Naive B cell (primary cell): ENCODE measurements around the gene MYO1F. TPM values are rescaled to one million over a fixed set of nuclear protein-coding genes. Genes with fewer than 3 reads are reported as not detected.
"Not testable (repeated sequence)": the region's sequence is repeated elsewhere in the genome, so short reads cannot be mapped to it uniquely, and the experiment has no call there.

Experiments used
- ATAC-seq, 2 donors: fragments of 150-1000 bp; cut with Tn5 transposase; 2 replicates each; pipeline ENCODE4 v1.10.0; 2021; ENCODE audit warnings: low read depth in 2 of 2, mild to moderate bottlenecking in 2 of 2, moderate library complexity in 2 of 2
- DNase-seq: peaks from one replicate; pipeline ENCODE4 v3.0.0; 2022
- H3K27ac Mint-ChIP-seq, 6 donors: one replicate each; pipeline ENCODE4 v1.8.0; 2020 to 2022; ENCODE audit warnings: mild to moderate bottlenecking in 6 of 6, mixed read lengths in 6 of 6, moderate library complexity in 5 of 6, inconsistent platforms in 2 of 6
- H3K27me3 Mint-ChIP-seq, 3 donors: one replicate each; pipeline ENCODE4 v1.8.0; 2021 to 2022; ENCODE audit warnings: mixed read lengths in 3 of 3, mild to moderate bottlenecking in 1 of 3
- H3K36me3 Mint-ChIP-seq, 2 donors: one replicate each; pipeline ENCODE4 v1.8.0; 2020 to 2022; ENCODE audit warnings: mixed read lengths in 2 of 2, inconsistent platforms in 1 of 2, mild to moderate bottlenecking in 1 of 2
- H3K4me1 Mint-ChIP-seq, 3 donors: one replicate each; pipeline ENCODE4 v1.8.0; 2020 to 2022; ENCODE audit warnings: mixed read lengths in 3 of 3, inconsistent platforms in 1 of 3, mild to moderate bottlenecking in 1 of 3, moderate library complexity in 1 of 3
- H3K4me3 Mint-ChIP-seq, 8 donors: one replicate each; pipeline ENCODE4 v1.8.0; 2020 to 2022; ENCODE audit warnings: mild to moderate bottlenecking in 8 of 8, mixed read lengths in 8 of 8, moderate library complexity in 8 of 8, inconsistent platforms in 2 of 8
- H3K9me3 Mint-ChIP-seq, 7 donors: one replicate each; pipeline ENCODE4 v1.8.0; 2020 to 2022; ENCODE audit warnings: mixed read lengths in 7 of 7, mild to moderate bottlenecking in 5 of 7, inconsistent platforms in 2 of 7, moderate library complexity in 1 of 7
- polyA plus RNA-seq, 6 donors: library from polyadenylated mRNA; unstranded; fragments of 300-500 nt; fragmentation: Illumina TruSeq; gene quantifications; one replicate each; pipeline ENCODE4 v1.2.3, GENCODE V29; 2021; ENCODE audit warnings: low read depth in 6 of 6

The MYO1F gene
- polyA plus RNA-seq, 6 donors from 2014 or later, result 7.2 to 24.4 (median 9.6) TPM

DNA sequence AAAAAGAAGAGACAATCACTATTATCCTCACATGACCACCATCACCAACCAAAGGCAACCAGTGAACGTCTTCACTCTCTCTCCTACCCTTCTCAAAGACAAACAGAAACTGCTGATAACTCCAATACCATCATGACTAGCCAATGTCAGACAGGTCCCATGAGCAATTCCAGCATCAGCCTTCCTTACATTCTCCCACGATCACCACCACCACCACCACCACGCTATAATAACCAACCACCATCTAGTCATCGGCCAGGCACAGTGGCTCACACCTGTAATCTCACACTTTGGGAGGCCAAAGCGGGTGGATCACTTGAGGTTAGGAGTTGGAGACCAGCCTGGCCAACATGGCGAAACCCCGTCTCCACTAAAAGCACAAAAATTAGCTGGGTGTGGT, 3.9 kb downstream of the MYO1F start:
- no peak for DNase-seq
- peak overlapping the region in 1 of 6 donors; percentile 31 for H3K27ac Mint-ChIP-seq
- peak overlapping the region in 1 of 8 donors; percentile 82 for H3K4me3 Mint-ChIP-seq
- ATAC-seq, result no peak
- no peaks in the 10 kb centered on the region for H3K27me3 Mint-ChIP-seq
- peaks cover 54 to 87% (median 81%) of the 10 kb centered on the region in 3 donors for H3K4me1 Mint-ChIP-seq
- H3K9me3 Mint-ChIP-seq, result peaks cover 0 to 4% (median 0%) of the 10 kb centered on the region in 7 donors
- H3K36me3 Mint-ChIP-seq, result no peaks in the 10 kb centered on the region

DNA sequence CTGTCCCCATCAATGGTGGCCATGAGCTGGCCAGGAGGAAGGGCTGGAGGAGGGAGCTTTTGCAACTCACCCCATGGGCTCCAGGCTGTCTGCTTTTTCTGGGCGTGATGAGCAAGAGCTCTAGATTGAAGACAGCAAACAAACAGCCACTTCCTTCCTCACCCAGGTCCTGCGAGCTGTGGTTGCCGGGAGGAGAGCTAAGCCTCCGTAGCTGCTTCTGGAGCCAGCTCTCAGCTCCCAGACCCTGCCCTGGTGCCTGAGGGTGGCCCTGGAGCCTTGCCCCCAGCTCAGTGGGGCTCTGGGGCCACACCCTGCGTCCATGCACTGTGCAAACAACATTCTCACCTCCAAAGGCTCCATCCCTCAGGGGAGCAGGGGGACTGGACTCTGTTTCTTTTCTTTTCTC, 6.2 kb downstream of the MYO1F start:
- ATAC-seq, result peak; percentile 27 to 38
- peaks cover 0 to 4% (median 0%) of the 10 kb centered on the region in 7 donors for H3K9me3 Mint-ChIP-seq
- H3K4me1 Mint-ChIP-seq, result peaks cover 40 to 67% (median 62%) of the 10 kb centered on the region in 3 donors
- no peak for DNase-seq
- no peaks in the 10 kb centered on the region for H3K27me3 Mint-ChIP-seq
- H3K36me3 Mint-ChIP-seq, result no peaks in the 10 kb centered on the region
- H3K4me3 Mint-ChIP-seq, result peak overlapping the region in 4 of 8 donors; percentile 20 to 74 (median 48)
- H3K27ac Mint-ChIP-seq, result peak overlapping the region in 3 of 6 donors; percentile 47 to 82 (median 65)

DNA sequence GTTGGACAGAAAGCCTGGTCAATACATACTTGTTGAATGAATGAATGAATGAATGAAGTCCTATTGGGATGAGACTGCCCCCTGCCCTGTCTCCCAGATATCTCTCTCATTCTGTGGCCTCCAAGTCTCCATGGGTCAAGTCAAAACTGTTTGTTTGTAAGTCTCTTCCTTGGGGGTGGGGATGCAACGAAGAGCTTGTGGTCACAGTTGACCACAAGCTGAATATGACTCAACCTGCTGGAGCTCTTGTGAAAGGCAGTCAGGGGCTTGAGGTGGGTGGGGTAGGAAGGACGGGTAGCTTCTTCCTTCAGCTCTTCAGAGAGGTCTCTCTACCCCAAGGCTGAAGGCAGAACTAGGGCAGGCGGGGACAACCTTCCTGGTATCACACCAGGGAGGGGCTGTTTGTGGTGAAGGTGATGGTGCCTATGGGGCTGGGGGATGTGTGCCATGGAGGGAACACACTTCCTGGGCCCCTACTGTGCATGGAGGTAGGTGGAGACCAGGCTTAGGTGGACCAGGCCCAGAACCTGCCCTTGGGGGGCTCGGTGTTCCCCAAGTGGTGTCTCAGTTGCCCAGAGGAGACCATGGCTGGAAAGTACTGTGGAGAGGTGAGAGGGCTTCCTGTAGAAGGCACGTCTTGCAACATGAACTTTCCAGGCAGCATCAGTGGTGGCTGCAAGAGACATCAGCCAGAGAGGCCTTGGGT, 8.0 kb downstream of the MYO1F start:
- H3K27ac Mint-ChIP-seq, result peak overlapping the region in 2 of 6 donors; percentile 4 to 79

DNA sequence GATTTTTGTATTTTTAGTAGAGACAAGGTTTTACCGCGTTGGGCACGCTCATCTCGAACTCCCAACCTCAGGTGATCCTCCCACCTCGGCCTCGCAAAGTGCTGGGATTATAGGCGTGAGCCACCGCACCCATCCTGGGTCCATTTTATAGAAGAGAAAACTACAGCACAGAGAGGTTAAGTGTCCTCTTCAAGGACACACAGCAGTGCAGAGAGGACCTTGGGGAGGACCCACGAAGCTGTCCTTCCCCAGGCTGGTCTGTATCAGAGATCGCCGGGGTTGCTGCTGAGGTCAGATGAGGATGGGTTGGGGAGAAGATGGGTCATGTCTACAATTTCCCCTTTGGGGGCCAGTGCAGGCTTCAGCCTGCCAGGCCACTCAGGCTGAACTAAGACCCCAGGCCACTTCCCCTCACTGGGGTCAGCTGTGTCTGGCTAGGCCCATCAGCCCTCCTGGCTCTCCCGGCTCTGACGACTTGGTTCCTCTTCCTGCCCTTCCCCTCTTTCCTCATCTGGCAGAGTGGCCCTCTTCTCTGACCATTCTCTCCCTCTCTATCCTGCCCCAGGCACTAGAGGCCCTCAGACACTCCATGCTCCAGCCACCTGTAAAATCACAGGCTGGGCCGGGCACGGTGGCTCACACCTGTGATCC, 9.6 kb downstream of the MYO1F start:
- no peak overlapping the region for H3K27ac Mint-ChIP-seq
- H3K27me3 Mint-ChIP-seq, result no peaks in the 10 kb centered on the region
- DNase-seq (no peak), ATAC-seq (no peak)
- H3K4me1 Mint-ChIP-seq, result peaks cover 29 to 47% (median 34%) of the 10 kb centered on the region in 3 donors
- H3K9me3 Mint-ChIP-seq, result no peaks in the 10 kb centered on the region
- no peaks in the 10 kb centered on the region for H3K36me3 Mint-ChIP-seq
- H3K4me3 Mint-ChIP-seq, result no peak overlapping the region

More for the DNA sequence above, 8.0 kb downstream of the MYO1F start:
- Mint-ChIP-seq H3K4me3 (peak overlapping the region in 4 of 8 donors; percentile 23 to 77 (median 35)), H3K27me3 (no peaks in the 10 kb centered on the region), H3K36me3 (no peaks in the 10 kb centered on the region), H3K9me3 (peaks cover 0 to 4% (median 0%) of the 10 kb centered on the region in 7 donors), H3K4me1 (peaks cover 38 to 57% (median 48%) of the 10 kb centered on the region in 3 donors)
- peak; percentile 25 to 35 for ATAC-seq
- no peak for DNase-seq

DNA sequence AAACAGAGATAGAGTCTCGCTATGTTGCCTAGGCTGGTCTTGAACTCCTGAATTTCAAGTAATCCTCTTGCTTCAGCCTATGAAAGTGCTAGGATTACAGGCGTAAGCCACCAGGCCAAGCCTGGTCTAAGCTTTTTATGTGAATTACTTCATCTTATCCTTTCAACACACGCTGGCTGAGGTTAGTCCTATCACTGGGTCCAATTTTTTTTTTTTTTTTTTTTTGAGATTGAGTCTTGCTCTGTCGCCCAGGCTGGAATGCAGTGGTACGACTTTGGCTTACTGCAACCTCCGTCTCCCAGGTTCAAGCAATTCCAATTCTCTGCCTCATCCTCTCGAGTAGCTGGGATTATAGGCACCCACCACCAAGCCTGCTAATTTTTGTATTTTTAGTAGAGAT, 10.4 kb downstream of the MYO1F start:
- no peak overlapping the region for H3K4me3 Mint-ChIP-seq
- ATAC-seq, result no peak
- H3K4me1 Mint-ChIP-seq, result peaks cover 25 to 41% (median 26%) of the 10 kb centered on the region in 3 donors

DNA sequence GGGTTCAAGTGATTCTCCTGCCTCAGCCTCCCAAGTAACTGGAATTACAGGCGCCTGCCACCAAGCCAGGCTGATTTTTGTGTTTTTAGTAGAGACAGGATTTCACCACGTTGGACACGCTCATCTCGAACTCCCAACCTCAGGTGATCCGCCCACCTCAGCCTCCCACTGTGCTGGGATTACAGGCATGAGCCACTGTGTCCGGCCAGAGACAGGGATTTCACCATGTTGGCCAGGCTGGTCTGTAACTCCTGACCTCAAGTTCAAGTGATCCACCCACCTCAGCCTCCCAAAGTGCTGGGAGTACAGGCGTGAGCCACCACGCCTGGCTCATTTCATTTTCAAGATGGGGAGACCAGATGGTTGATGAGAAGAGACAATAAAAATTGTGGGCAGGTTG, 12.4 kb downstream of the MYO1F start:
- DNase-seq, H3K9me3 Mint-ChIP-seq, H3K36me3 Mint-ChIP-seq, H3K27me3 Mint-ChIP-seq, H3K4me3 Mint-ChIP-seq, ATAC-seq: not testable (repeated sequence)
- Mint-ChIP-seq H3K4me1 (peaks cover 24 to 30% (median 26%) of the 10 kb centered on the region in 3 donors), H3K27ac (peak overlapping the region in 2 of 6 donors; percentile 60 to 75)

More for the DNA sequence above, 10.4 kb downstream of the MYO1F start:
- no peak for DNase-seq
- Mint-ChIP-seq H3K9me3 (no peaks in the 10 kb centered on the region), H3K27me3 (no peaks in the 10 kb centered on the region), H3K36me3 (no peaks in the 10 kb centered on the region), H3K27ac (no peak overlapping the region)

DNA sequence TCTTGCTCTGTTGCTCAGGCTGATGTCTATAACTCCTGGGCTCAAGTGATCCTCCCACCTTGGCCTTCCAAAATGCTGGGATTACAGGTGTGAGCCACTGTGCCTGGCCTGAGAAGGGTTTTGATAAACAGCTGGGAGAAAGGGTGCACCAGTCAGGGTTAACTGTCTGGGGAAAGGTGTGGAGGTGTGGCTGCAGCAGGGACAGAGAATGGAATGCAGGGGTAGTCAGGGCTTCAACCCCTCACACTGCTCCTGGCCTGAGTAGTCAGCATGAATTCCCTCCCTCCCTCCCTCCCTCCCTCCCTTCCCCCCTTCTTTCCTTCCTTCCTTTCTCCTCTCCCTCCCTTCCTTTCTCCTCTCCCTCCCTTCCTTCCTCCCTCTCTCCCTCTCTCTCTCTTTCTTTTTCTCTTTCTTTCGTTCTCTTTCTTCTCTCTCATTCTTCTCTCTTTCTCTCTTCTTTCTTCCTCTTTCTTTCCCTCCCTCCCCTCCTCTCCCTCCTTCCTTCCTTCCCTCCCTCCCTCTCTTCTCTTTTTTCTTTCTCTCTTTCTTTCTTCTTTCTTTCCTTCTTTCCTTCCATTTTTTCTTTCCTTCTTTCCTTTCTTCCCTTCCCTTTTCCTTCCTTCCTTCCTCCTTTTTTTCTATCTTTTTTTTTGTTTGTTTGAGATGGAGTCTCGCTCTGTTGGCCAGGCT, 16.0 kb downstream of the MYO1F start:
- Mint-ChIP-seq H3K9me3 (no peaks in the 10 kb centered on the region), H3K4me3 (no peak overlapping the region), H3K27ac (peak overlapping the region in 3 of 6 donors; percentile 30 to 60 (median 56)), H3K27me3 (no peaks in the 10 kb centered on the region), H3K36me3 (no peaks in the 10 kb centered on the region), H3K4me1 (peaks cover 23 to 27% (median 26%) of the 10 kb centered on the region in 3 donors)
- no peak for ATAC-seq
- no peak for DNase-seq

DNA sequence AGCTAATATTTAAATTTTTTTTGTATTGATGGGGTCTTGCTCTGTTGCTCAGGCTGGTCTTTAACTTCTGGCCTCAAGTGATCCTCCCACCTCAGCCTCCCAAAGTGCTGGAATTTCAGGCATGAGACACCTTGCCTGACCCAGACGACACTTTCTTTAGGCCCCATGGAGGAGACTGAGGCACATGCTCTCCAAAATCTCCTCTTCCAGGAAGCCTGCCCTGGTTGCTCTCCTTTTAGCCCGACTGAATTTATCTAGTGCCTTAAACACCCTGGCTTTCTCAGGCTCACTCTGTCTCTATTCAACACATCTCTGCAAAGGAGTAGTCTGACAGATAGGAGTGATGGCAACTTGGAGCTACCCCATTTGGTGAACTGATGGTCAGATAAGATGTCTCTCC, 18.9 kb downstream of the MYO1F start:
- peaks cover 14 to 22% (median 18%) of the 10 kb centered on the region in 3 donors for H3K4me1 Mint-ChIP-seq
- peaks cover 0 to 10% of the 10 kb centered on the region in 2 donors for H3K36me3 Mint-ChIP-seq
- no peaks in the 10 kb centered on the region for H3K9me3 Mint-ChIP-seq
- no peak for ATAC-seq
- no peak overlapping the region for H3K4me3 Mint-ChIP-seq
- H3K27me3 Mint-ChIP-seq, result no peaks in the 10 kb centered on the region
- peak overlapping the region in 3 of 6 donors; percentile 15 to 85 (median 78) for H3K27ac Mint-ChIP-seq
- no peak for DNase-seq

DNA sequence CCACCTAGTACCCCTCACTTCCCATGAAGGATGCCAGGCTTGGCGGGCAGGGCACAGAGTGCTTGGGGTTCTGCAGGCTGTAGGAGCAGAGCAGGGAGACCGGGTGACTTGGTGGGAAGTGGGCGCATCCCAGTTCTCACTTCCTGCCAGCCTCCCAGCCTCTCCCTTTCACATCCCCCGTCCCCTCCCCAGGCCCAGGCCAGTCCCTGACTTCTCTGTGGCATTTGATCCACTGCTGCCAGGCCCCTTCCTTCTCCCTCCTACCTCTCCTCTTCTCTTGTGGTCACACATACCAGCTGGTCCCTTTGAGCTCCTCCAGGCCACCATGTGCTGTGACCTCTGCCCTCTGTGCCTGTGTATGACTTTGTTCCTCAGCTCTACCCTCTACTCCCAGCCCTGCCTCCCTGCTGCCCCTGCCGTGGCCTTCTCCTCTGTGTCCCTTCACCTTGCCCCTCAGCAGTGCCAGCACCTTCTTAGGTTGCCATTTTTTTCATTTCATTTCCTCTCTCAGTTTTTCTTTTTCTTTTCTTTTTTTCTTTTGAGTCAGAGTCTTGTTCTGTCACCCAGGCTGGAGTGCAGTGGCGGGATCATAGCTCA, 19.5 kb downstream of the MYO1F start:
- H3K36me3 Mint-ChIP-seq, result peaks cover 0 to 14% of the 10 kb centered on the region in 2 donors
- DNase-seq (no peak), ATAC-seq (no peak)
- H3K4me1 Mint-ChIP-seq, result peaks cover 14 to 22% (median 18%) of the 10 kb centered on the region in 3 donors
- H3K4me3 Mint-ChIP-seq, result peak overlapping the region in 1 of 8 donors; percentile 47
- no peaks in the 10 kb centered on the region for H3K27me3 Mint-ChIP-seq
- H3K9me3 Mint-ChIP-seq, result no peaks in the 10 kb centered on the region
- H3K27ac Mint-ChIP-seq, result peak overlapping the region in 4 of 6 donors; percentile 47 to 92 (median 75)

DNA sequence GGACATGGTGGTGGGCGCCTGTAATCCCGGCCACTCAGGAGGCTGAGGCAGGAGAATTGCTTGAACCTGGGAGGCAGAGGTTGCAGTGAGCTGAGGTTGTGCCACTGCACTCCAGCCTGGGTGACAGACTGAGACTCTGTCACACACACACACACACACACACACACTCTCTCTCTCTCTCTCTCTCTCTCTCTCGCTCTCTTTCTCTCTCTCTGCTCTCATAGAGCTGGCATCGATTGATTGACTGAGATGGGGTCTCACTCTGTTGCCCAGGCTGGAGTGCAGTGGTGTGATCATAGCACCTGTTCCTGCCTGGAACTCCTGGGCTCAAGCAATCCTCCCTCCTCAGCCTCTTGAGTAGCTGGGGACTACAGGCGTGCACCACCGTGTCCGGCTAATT, 23.5 kb downstream of the MYO1F start:
- Mint-ChIP-seq H3K27ac (peak overlapping the region in 1 of 6 donors; percentile 49), H3K4me1 (peaks cover 9 to 11% (median 9%) of the 10 kb centered on the region in 3 donors), H3K36me3 (peaks cover 0 to 22% of the 10 kb centered on the region in 2 donors)
- H3K4me3 Mint-ChIP-seq, H3K9me3 Mint-ChIP-seq, DNase-seq, ATAC-seq, H3K27me3 Mint-ChIP-seq: not testable (repeated sequence)

DNA sequence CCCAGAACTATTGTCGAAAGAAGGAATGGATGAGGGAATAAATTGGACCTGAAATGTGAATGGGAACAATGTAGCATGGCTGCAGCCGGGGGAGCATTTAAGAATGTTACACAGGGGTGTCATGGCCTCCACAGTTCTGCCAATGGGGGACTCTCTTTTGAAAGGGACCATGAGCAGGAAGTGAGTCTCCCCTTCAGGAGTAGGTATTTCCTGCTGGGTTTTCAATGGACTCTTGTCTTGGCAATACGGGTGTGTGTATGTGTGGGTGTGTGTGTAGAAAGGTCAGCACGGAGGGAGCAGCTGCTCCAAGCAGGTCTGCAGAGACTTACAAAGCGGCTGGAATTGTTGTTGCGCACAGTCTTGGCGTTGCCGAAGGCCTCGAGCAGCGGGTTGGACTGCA, 24.4 kb downstream of the MYO1F start:
- H3K9me3 Mint-ChIP-seq, result no peaks in the 10 kb centered on the region
- H3K36me3 Mint-ChIP-seq, result peaks cover 0 to 22% of the 10 kb centered on the region in 2 donors
- DNase-seq (no peak), ATAC-seq (no peak)
- peak overlapping the region in 1 of 8 donors; percentile 61 for H3K4me3 Mint-ChIP-seq
- peak overlapping the region in 1 of 6 donors; percentile 52 for H3K27ac Mint-ChIP-seq
- H3K27me3 Mint-ChIP-seq, result no peaks in the 10 kb centered on the region
- peaks cover under 1 to 2% (median 2%) of the 10 kb centered on the region in 3 donors for H3K4me1 Mint-ChIP-seq

DNA sequence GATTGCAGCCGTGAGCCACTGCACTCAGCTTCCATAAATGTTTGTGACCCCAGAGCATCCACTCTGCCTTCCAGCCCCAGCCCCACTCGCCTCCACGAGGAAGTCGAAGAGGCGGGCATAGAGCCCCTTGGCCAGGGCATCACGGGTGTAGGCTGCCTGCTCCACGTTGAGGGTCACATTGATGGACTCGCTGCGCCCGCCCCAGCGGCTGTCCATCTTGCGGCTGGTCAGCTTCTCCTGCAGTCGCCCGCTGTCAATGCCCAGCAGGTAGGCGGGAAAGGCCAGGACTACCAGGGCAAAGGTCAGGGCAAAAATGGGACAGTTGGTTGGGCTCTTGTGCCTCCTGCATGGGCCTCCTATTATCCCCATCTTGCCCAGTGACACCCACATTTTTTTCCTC, 27.2 kb downstream of the MYO1F start:
- Mint-ChIP-seq H3K36me3 (peaks cover 0 to 22% of the 10 kb centered on the region in 2 donors), H3K9me3 (no peaks in the 10 kb centered on the region)

DNA sequence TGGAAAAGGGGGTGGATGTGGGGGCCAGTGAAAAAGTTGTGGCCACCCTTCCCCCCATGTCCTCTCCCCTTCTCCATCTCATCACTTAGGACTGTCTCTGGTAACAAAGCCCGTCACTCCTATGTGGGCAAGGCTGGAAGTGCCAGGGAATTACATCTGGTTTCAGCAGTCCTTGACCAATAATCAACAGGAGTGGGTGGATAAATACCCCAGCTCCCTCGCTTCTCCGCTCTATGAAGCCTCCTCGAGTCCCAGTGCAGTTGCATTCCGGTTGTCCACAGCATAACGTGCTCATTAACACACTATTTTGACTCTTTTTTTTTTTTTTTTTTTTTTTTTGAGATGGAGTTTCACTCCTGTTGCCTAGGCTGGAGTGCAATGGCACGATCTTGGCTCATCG, 31.5 kb downstream of the MYO1F start:
- Mint-ChIP-seq H3K36me3 (peaks cover 0 to 6% of the 10 kb centered on the region in 2 donors), H3K4me3 (no peak overlapping the region), H3K27me3 (no peaks in the 10 kb centered on the region), H3K27ac (no peak overlapping the region), H3K4me1 (no peaks in the 10 kb centered on the region), H3K9me3 (no peaks in the 10 kb centered on the region)
- DNase-seq (no peak), ATAC-seq (no peak)

More for the DNA sequence above, 27.2 kb downstream of the MYO1F start:
- no peak overlapping the region for H3K4me3 Mint-ChIP-seq
- no peaks in the 10 kb centered on the region for H3K4me1 Mint-ChIP-seq
- no peaks in the 10 kb centered on the region for H3K27me3 Mint-ChIP-seq
- DNase-seq (no peak), ATAC-seq (no peak)
- no peak overlapping the region for H3K27ac Mint-ChIP-seq
